ENCODE data around the gene ZFC3H1. TPM values are rescaled to one million over a fixed set of nuclear protein-coding genes. Genes with fewer than 3 reads are reported as not detected.

Gene ZFC3H1
- total RNA-seq, 1 donor from 2014 or later: 30.6 TPM

- no peak for FAIRE-seq
- DNase-seq (ENCODE audit: low spot score in 2 of 2): no peak
Observed at GRCh38 chr12:71639341-71639760, 24.3 kb downstream of the ZFC3H1 start.

GRCh38 chr12:71638499-71638898 is 25.1 kb downstream of the ZFC3H1 start:
- no peak for DNase-seq (ENCODE audit: low spot score in 2 of 2)
- FAIRE-seq: peak; percentile 39

- peak; percentile 74 for FAIRE-seq
- peak; percentile 10 to 36 for DNase-seq (ENCODE audit: low spot score in 2 of 2)
Observed at GRCh38 chr12:71636704-71637115, 26.9 kb downstream of the ZFC3H1 start.

- FAIRE-seq (no peak), DNase-seq (ENCODE audit: low spot score in 2 of 2) (no peak)
Observed at GRCh38 chr12:71627438-71628002, 36.1 kb downstream of the ZFC3H1 start.

GRCh38 chr12:71626768-71627167 is 36.9 kb downstream of the ZFC3H1 start:
- FAIRE-seq: no peak
- no peak for DNase-seq (ENCODE audit: low spot score in 2 of 2)

GRCh38 chr12:71626098-71626497 is 37.5 kb downstream of the ZFC3H1 start:
- FAIRE-seq (no peak), DNase-seq (ENCODE audit: low spot score in 2 of 2) (no peak)

- DNase-seq (ENCODE audit: low spot score in 2 of 2): no peak
- FAIRE-seq: no peak
Observed at GRCh38 chr12:71625476-71625875, 38.2 kb downstream of the ZFC3H1 start.

- FAIRE-seq (no peak), DNase-seq (ENCODE audit: low spot score in 2 of 2) (no peak)
Observed at GRCh38 chr12:71621938-71622337, 41.7 kb downstream of the ZFC3H1 start.

GRCh38 chr12:71610031-71610795 is 53.4 kb downstream of the ZFC3H1 start:
- DNase-seq (ENCODE audit: low spot score in 2 of 2) (no peak), FAIRE-seq (no peak)

- DNase-seq (ENCODE audit: low spot score in 2 of 2) (no peak), FAIRE-seq (peak; percentile 92)
Observed at GRCh38 chr12:71607494-71608330, 55.9 kb downstream of the ZFC3H1 start.

- FAIRE-seq: no peak
- DNase-seq (ENCODE audit: low spot score in 2 of 2): no peak
Observed at GRCh38 chr12:71605039-71605438, 58.6 kb downstream of the ZFC3H1 start.

GRCh38 chr12:71602761-71603577 is 60.7 kb downstream of the ZFC3H1 start:
- DNase-seq (ENCODE audit: low spot score in 2 of 2) (no peak), FAIRE-seq (no peak)

- FAIRE-seq: no peak
- DNase-seq (ENCODE audit: low spot score in 2 of 2): no peak
Observed at GRCh38 chr12:71601546-71601945, 62.1 kb downstream of the ZFC3H1 start.

- FAIRE-seq (no peak), DNase-seq (ENCODE audit: low spot score in 2 of 2) (no peak)
Observed at GRCh38 chr12:71599210-71599609, 64.4 kb downstream of the ZFC3H1 start.

GRCh38 chr12:71594214-71594948 is 69.3 kb downstream of the ZFC3H1 start:
- FAIRE-seq (no peak), DNase-seq (ENCODE audit: low spot score in 2 of 2) (no peak)

- FAIRE-seq: no peak
- DNase-seq (ENCODE audit: low spot score in 2 of 2): no peak
Observed at GRCh38 chr12:71592841-71593240, 70.8 kb downstream of the ZFC3H1 start.

GRCh38 chr12:71591601-71592000 is 72.0 kb downstream of the ZFC3H1 start:
- FAIRE-seq: no peak
- DNase-seq (ENCODE audit: low spot score in 2 of 2): no peak

GRCh38 chr12:71589478-71589881 is 74.2 kb downstream of the ZFC3H1 start:
- no peak for DNase-seq (ENCODE audit: low spot score in 2 of 2)
- no peak for FAIRE-seq

GRCh38 chr12:71587012-71587411 is 76.6 kb downstream of the ZFC3H1 start:
- FAIRE-seq: no peak
- no peak for DNase-seq (ENCODE audit: low spot score in 2 of 2)

- DNase-seq (ENCODE audit: low spot score in 2 of 2) (no peak), FAIRE-seq (no peak)
Observed at GRCh38 chr12:71585218-71585617, 78.4 kb downstream of the ZFC3H1 start.

Measured in frontal cortex (tissue), 4 donors.